Measurements from ENCODE around the gene ETNK1.

DNA sequence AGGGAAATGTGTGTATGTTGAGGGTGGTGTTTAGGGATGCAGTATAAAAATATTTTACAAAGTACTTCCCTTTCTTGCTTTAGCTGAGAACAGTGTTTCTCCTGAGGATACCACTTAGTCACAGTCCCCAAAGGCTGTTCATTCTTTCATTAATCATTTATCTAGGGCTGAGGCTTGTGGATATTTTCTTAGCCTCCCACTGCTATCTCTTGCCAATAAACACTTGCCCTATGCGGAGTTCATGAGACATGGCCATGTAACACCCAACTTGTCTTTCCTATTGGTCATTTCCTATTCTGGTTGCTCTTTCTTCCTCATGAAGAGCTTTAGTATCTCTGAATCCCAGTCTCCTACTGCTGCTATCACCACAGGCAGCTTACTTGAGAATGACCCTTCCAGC lies 75.1 kb downstream of the ETNK1 start:
- TF ChIP-seq, protein P1, sequence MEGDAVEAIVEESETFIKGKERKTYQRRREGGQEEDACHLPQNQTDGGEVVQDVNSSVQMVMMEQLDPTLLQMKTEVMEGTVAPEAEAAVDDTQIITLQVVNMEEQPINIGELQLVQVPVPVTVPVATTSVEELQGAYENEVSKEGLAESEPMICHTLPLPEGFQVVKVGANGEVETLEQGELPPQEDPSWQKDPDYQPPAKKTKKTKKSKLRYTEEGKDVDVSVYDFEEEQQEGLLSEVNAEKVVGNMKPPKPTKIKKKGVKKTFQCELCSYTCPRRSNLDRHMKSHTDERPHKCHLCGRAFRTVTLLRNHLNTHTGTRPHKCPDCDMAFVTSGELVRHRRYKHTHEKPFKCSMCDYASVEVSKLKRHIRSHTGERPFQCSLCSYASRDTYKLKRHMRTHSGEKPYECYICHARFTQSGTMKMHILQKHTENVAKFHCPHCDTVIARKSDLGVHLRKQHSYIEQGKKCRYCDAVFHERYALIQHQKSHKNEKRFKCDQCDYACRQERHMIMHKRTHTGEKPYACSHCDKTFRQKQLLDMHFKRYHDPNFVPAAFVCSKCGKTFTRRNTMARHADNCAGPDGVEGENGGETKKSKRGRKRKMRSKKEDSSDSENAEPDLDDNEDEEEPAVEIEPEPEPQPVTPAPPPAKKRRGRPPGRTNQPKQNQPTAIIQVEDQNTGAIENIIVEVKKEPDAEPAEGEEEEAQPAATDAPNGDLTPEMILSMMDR (IDR thresholded peaks at IDR 0.05; ENCODE audit: low read depth, low read length) = no peak
- no peak for TF ChIP-seq EZH2phosphoT487 (IDR thresholded peaks at IDR 0.05; ENCODE audit: low read depth)

All from OCI-LY3 (cell line).